GM12878 (cell line): ENCODE measurements around the gene RBSN. TPM values are rescaled to one million over a fixed set of nuclear protein-coding genes. Genes with fewer than 3 reads are reported as not detected.

ENCODE experiments used
- ATF2 ChIP-seq: IDR thresholded peaks from 2 replicates; pipeline ENCODE4 v1.6.1; 2012; ENCODE audit warnings: low read length, inconsistent platforms
- BCL11A ChIP-seq: IDR thresholded peaks from 2 replicates; pipeline ENCODE4 v1.6.1; 2011; ENCODE audit warnings: low read depth, low read length
- CHD4 ChIP-seq: fragments of 200-600 bp; sonication (generic); IDR thresholded peaks from 2 replicates; pipeline ENCODE4 v1.6.1; 2016; ENCODE audit warnings: mild to moderate bottlenecking
- EED ChIP-seq: sonication (generic); IDR thresholded peaks from 2 replicates; pipeline ENCODE4 v1.6.1; 2016; ENCODE audit warnings: antibody characterized with exemption, low read depth
- EGR1 ChIP-seq, 2 experiments: IDR thresholded peaks; 1 replicate in 1 of 2; 2 replicates in 1 of 2; pipeline ENCODE4 v1.6.1; 2011 to 2012; ENCODE audit warnings: low read depth in 2 of 2, low read length in 2 of 2, borderline replicate concordance in 1 of 2, mild to moderate bottlenecking in 1 of 2, moderate library complexity in 1 of 2
- EZH2 ChIP-seq: IDR thresholded peaks from 2 replicates; pipeline ENCODE4 v1.6.1; 2012; ENCODE audit warnings: low read depth, mild to moderate bottlenecking, control low read depth, inconsistent platforms, low read length, borderline replicate concordance; ENCODE audit not compliant: control insufficient read depth
- GABPA ChIP-seq: IDR thresholded peaks from 2 replicates; pipeline ENCODE4 v1.6.1; 2014; ENCODE audit warnings: antibody characterized with exemption, low read depth, mild to moderate bottlenecking, inconsistent platforms
- NR2C2 ChIP-seq: IDR thresholded peaks from 2 replicates; pipeline ENCODE4 v1.6.1; 2011; ENCODE audit warnings: borderline replicate concordance, low read depth; ENCODE audit not compliant: control insufficient read depth, insufficient read length
- POLR2A ChIP-seq: IDR thresholded peaks from 2 replicates; pipeline ENCODE4 v1.6.1; 2011; ENCODE audit warnings: low read depth, mild to moderate bottlenecking, low read length
- POU2F2 ChIP-seq: IDR thresholded peaks from 3 replicates; pipeline ENCODE4 v1.6.1; 2011; ENCODE audit warnings: low read depth, mild to moderate bottlenecking, low read length, borderline replicate concordance
- RELB ChIP-seq: fragments of 450-650 bp; IDR thresholded peaks from 2 replicates; pipeline ENCODE4 v1.6.1; 2017; ENCODE audit warnings: low read depth, mild to moderate bottlenecking, moderate library complexity
- SMAD5 ChIP-seq: IDR thresholded peaks from 2 replicates; pipeline ENCODE4 v1.6.1; 2016; ENCODE audit warnings: antibody characterized with exemption, low read depth
- SMARCA5 ChIP-seq: fragments of 450-650 bp; IDR thresholded peaks from 2 replicates; pipeline ENCODE4 v1.6.1; 2017; ENCODE audit warnings: mild to moderate bottlenecking
- TCF7 ChIP-seq: IDR thresholded peaks from 2 replicates; pipeline ENCODE4 v1.6.1; 2014; ENCODE audit warnings: antibody characterized with exemption, borderline replicate concordance
- ZNF274 ChIP-seq: IDR thresholded peaks from one replicate; pipeline ENCODE4 v1.8.0; 2011; ENCODE audit not compliant: insufficient read length, insufficient read depth
- polyA plus RNA-seq, 11 experiments: library from polyadenylated mRNA; depleted of rRNA in 4 of 11; unstranded in 6 of 11; stranded (reverse) in 5 of 11; fragments of >200 nt; fragmentation: Nextera tagmentation in 4 of 11; fragmentation: Illumina TruSeq in 1 of 11; extraction: Ambion mirVana in 4 of 11; extraction: Trizol in 1 of 11; gene quantifications; 1 replicate in 1 of 11; 2 replicates in 10 of 11; pipeline versions ENCODE4 v1.2.1 to v1.2.3, GENCODE V29; 2011 to 2016; ENCODE audit warnings: inconsistent platforms in 2 of 11, missing spikeins in 2 of 11, low read depth in 1 of 11
- total RNA-seq, 4 experiments: library from RNA; depleted of rRNA in 3 of 4; stranded (reverse); fragments of >200 nt in 3 of 4; fragmentation: Illumina TruSeq in 1 of 4; extraction: Trizol in 1 of 4; gene quantifications; 2 replicates each; pipeline versions ENCODE4 v1.2.1 to v1.2.3, GENCODE V29; 2013 to 2021
- TF ChIP-seq, protein P1 (sequence below): fragments of 150-350 bp; IDR thresholded peaks from 2 replicates; pipeline ENCODE4 v1.6.1; 2014; ENCODE audit warnings: mild to moderate bottlenecking, low read depth, low read length
- TF ChIP-seq, protein P2 (sequence below): IDR thresholded peaks from 2 replicates; pipeline ENCODE4 v1.6.1; 2011; ENCODE audit warnings: borderline replicate concordance, low read depth, mild to moderate bottlenecking, moderate library complexity, mixed read lengths, low read length; ENCODE audit not compliant: insufficient read depth; ENCODE audit errors: extremely low read length
- TF ChIP-seq, protein P3 (sequence below): IDR thresholded peaks from 2 replicates; pipeline ENCODE4 v1.6.1; 2011; ENCODE audit warnings: borderline replicate concordance, low read depth, mild to moderate bottlenecking, moderate library complexity, low read length; ENCODE audit not compliant: insufficient read depth, poor library complexity, severe bottlenecking

The RBSN gene
- total and polyA plus RNA-seq, 10 of the 15 experiments (the other 5 are each of a cell fraction or from before 2014, with no cell fraction given), result 2.0 to 17.5 (median 10.5) TPM

DNA sequence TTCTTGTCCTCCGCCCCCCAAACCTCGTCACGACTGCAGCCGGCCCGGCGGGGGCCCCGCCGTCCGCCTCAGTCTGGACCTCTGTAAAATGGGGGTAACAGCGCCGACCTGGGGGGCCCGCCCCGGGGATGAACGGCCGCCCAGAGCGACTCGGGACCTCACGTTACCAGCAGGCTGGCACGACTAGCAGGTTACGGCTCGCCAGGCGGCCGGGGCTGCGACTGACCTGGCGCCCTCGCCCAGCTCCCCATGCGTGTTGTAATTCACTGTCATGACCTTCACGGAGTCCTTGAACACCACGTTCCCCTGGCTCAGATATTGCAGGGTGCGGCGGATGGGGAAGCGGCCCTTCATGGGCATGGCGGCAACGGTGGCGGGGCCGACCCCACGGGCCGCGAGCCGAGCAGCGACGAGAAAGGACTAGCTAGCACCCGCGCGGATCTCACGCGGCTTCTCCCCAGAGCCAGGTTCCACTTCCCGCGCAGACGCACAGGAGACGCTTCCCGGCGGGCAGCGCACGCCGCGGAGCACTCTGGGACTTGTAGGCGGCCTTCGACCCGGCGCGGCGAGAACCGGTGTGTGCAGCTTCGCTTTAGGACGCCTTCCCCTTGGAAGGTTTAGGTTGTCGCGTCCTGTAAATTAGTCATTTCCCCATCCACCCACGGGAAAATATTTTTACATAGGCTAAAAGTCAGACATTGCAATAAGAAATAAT, 34.0 kb downstream of the RBSN start, which contains the start of gene MRPS25 (continued):
- TF ChIP-seq RELB, result no peak; the same call in 1 of the 2 replicates
- TF ChIP-seq POLR2A, result peak; percentile 100
- TF ChIP-seq GABPA, result no peak
- no peak for TF ChIP-seq NR2C2
- TF ChIP-seq BCL11A, result no peak
- no peak for TF ChIP-seq CHD4
- peak; percentile 95 for TF ChIP-seq SMAD5
- TF ChIP-seq, protein P1, sequence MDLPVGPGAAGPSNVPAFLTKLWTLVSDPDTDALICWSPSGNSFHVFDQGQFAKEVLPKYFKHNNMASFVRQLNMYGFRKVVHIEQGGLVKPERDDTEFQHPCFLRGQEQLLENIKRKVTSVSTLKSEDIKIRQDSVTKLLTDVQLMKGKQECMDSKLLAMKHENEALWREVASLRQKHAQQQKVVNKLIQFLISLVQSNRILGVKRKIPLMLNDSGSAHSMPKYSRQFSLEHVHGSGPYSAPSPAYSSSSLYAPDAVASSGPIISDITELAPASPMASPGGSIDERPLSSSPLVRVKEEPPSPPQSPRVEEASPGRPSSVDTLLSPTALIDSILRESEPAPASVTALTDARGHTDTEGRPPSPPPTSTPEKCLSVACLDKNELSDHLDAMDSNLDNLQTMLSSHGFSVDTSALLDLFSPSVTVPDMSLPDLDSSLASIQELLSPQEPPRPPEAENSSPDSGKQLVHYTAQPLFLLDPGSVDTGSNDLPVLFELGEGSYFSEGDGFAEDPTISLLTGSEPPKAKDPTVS, result no peak
- TF ChIP-seq, protein P2, sequence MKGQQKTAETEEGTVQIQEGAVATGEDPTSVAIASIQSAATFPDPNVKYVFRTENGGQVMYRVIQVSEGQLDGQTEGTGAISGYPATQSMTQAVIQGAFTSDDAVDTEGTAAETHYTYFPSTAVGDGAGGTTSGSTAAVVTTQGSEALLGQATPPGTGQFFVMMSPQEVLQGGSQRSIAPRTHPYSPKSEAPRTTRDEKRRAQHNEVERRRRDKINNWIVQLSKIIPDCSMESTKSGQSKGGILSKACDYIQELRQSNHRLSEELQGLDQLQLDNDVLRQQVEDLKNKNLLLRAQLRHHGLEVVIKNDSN, result no peak
- no peak for TF ChIP-seq EGR1 (IDR thresholded peaks at IDR 0.05; ENCODE audit: borderline replicate concordance in 1 of 2, low read depth in 2 of 2, low read length in 2 of 2)
- TF ChIP-seq POU2F2, result peak; percentile 85
- no peak for TF ChIP-seq EZH2
- TF ChIP-seq ZNF274, result no peak
- TF ChIP-seq TCF7, result no peak
- 0 out of 2 replicates have a peak, but pooled peaks have one; percentile 55 for TF ChIP-seq SMARCA5
- TF ChIP-seq ATF2, result no peak
- TF ChIP-seq, protein P3, sequence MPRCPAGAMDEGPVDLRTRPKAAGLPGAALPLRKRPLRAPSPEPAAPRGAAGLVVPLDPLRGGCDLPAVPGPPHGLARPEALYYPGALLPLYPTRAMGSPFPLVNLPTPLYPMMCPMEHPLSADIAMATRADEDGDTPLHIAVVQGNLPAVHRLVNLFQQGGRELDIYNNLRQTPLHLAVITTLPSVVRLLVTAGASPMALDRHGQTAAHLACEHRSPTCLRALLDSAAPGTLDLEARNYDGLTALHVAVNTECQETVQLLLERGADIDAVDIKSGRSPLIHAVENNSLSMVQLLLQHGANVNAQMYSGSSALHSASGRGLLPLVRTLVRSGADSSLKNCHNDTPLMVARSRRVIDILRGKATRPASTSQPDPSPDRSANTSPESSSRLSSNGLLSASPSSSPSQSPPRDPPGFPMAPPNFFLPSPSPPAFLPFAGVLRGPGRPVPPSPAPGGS, result no peak
- TF ChIP-seq EED, result no peak
